AML-193 (cell line): ENCODE measurements around the gene PRKRIP1.
"Not testable (repeated sequence)": the region's sequence is repeated elsewhere in the genome, so short reads cannot be mapped to it uniquely, and the experiment has no call there.

ENCODE experiments used
- DNase-seq, 2 experiments: peaks; one replicate each; lab custom pipeline; 2025; lab: John Stamatoyannopoulos, UW

The PRKRIP1 gene

DNA sequence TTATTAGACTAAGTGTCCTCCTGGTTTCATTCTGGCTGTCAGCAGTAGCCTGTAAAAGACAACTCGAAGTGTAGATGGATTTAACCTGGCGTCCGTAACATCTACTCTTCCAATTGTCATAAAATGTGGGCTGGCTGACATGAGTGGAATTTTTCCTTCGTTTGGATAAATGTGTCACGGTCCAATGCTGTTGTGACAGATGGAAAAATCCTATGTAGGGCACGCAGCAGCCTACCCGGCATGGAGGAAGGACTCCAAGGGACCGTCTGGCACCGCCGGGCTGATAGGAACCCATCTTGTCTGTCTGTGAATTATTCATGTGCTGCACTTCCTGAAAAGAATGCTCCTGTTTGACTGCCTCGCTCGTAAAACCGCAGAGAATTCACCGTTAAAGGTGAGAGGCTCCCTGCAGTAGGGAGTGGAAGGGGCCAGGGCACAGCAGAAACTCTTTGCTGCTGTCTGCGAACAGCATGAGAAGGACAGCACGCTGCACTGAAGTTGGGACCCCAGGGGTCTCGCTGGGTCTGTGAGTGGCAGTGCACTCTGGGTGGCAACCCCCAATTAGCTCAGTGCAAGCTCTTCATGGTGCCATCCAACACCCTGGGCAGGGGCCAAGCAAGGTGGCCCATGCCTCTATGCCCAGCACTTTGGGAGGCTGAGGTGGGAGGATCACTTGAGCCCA lies 35.6 kb downstream of the PRKRIP1 start:
- DNase-seq, result no peak

DNA sequence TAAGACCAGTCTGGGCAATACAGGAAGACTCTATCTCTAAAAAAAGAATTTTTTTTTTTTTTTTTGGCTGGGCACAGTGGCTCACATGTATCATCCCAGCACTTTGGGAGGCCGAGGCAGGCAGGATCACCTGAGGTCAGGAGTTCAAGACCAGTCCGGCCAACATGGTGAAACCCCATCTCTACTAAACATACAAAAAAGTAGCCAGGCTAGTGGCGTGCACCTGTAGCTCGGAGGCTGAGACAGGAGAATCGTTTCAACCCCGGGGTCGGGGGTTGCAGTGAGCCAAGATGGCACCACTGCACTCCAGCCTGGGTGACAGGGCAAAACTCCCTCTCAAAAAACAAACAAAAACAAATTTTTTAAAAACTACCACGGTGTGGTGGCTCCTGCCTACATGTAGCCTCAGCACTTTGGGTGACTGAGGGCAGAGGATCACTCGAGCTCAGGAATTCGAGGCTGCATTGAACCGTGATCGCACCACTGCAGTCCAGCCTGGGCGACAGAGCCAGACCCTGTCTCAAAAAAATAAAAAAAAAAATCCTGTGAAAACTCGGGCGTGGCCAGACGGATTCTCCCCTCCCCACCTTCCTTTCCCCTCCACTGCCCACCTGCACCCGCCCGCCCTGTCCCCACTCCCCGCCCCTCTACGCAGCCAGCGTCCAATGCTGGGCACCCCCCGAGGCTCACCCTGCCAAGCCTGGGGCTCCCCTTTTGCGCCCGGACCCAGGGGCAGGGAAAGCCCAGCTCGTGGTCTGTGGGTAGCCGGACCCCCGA lies 36.5 kb downstream of the PRKRIP1 start:
- DNase-seq, result no peak

DNA sequence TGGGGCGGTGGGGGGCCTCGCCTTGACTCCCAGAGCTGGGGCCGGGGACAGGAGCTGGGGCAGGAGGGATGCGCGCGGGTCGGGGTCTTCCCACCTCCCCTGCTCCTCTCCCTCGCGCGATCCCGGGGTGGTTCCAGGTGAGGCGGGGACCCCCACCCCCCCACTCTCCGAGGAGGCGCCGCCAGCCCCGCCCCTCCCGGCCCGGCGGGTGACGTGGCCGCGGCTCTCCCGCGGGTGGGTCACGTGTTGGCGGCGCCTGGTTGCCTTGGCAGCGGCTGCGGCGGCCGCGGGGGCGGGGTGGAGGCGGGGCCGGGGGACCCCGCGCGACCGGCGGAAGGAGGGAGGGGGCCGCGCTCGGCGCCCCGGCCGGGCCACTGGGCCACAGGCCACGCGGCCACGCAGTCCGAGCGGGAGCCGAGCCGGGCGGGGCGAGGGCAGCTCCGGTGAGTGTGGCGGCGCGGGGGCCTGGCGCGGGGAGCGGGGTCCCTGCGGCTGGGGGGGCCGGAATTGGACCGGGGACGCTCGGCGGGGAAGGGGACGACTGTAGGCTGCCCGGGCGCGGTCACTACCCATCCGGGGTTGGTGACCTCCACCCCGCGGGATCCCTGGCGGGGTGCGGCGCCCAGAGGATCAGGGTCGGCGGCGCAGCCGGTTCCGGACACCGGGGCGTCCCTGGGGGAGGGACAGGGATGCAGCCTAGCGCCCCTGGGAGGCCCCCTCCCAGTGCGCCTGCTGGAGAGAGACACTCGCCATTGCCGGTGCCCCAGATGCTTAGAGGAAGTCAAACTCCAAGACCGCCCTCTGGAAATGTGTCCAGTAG lies 37.3 kb downstream of the PRKRIP1 start, which contains the start of gene ORAI2:
TSS of gene ORAI2 (plus strand) at position 357 of the 820 bp plus-strand sequence. CDS start 5,382 bp downstream, outside the sequence.
- peak; percentile 8 to 31 for DNase-seq

DNA sequence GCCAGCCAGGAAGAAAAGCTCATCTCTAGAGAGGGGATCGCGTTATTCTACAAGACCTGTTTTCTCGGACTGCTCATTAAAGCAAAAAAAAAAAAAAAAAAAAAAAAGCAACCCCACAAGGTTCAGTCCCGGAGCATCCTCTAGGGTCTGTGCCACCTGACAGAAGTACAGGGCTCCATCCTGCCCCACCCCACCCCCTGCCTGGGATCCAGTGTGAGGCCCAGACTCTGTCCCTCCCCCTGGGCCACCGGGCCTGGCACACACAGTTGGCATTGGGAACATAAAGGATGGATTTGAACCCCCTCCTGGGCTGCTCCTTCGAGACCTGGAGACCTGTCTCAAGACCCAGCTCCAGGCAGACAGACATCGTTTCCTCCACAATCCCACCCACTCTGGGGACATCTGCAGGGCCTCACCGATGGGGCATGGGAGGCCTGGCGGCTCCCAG lies 37.9 kb downstream of the PRKRIP1 start:
- no peak for DNase-seq

DNA sequence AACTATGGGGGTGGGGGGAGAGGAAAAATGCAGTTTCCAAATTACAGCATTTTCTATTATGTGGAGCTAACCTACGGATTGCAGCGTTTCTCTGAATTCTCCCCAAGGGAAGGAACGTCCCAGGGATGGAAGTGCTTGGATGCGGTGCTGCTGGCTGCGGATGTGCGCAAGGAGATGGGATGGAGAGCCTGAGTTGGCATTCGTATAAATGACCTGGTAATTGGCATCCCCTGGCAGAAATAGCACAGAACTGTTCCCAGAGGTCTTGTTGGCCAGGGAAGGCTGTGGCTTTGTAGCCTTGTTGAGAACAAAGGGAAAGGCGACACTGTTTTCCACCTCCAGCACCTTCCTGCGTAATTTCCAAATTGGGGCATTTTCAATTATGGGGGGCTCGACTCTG lies 40.0 kb downstream of the PRKRIP1 start:
- no peak for DNase-seq

DNA sequence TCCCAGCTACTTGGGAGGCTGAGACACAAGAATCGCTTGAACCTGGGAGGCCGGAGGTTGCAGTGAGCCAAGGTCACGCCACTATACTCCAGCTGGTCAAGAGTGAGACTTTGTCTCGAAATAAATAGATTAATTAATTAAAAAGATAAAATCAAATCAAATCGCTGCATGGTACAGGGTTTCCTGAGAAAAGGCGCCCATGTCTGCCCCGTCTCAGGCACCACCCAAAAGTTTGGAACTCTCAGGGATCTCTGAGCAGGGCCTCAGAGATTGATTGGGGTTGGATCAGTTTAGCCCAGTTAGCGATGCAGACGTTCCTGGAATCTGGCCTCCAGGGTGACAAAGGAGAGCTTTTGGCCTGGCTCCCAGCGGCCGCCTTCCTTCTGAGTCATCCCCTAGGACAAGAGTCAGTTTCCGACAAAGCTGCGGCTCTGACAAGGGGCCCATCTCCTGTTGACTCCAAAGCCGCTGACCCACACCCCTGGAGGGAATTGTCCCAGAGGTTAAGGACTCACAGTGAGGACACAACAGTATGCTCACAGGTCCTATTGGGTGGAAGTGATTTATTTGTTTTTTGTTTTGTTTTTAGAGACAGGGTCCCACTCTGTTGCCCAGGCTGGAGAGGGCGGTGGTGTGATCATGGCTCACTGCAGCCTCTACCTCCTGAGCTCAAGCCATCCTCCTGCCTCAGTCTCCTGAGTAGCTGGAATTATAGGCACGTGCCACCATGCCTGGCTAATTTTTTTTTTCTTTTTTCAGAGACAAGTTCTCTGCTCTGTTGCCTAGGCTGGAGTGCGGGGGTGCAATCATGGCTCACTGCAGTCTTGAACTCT lies 44.0 kb downstream of the PRKRIP1 start:
- DNase-seq, result no peak

DNA sequence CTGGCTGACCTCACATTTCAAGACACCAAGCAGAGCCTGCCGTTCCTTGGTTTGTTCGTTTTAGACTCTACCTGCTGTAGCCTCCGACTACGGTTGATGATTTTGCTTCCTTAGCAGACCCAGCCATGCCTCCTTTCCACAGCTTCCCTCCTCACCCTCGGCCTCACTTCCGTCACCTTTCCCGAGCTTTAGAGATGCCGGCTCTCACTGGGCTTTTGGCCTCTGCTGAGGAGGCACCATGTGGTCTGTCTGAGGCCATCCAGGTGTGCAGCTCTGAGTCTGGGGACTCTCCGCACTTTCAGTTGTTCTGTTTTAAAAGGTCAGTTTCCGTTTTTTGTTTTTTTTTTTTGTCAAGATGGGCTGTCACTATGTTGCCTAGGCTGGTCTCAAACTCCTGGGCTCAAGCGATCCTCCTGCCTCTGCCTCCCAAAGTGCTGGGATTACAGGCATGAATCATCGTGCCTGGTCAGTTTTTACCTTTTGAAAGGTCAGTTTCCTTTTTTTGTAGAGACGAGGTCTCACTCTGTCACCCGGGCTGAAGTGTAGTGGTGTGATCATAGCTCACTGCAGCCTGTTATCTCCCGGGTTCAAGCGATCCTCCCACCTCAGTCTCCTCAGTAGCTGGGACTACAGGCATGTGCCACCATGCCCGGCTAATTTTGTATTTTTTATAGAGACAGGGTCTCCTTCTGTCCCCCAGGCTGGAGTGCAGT lies 49.0 kb downstream of the PRKRIP1 start:
- no peak for DNase-seq

DNA sequence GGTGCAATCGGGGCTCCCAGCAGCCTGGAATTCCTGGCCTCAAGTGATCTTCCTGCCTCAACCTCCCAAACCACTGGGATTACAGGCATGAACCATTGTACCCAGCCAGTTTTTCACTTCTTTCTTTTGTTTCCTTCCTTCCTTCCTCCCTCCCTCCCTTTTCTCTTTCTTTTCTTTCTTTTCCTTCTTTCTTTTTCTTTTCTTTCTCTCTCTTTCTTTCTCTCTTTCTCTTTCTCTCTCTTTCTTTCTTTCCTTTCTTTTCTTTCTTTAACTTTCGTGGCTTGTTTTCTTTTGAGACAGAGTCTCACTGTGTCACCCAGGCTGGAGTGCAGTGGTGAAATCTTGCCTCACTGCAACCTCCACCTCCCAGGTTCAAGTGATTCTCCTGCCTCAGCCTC lies 49.5 kb downstream of the PRKRIP1 start:
- DNase-seq, result no peak

DNA sequence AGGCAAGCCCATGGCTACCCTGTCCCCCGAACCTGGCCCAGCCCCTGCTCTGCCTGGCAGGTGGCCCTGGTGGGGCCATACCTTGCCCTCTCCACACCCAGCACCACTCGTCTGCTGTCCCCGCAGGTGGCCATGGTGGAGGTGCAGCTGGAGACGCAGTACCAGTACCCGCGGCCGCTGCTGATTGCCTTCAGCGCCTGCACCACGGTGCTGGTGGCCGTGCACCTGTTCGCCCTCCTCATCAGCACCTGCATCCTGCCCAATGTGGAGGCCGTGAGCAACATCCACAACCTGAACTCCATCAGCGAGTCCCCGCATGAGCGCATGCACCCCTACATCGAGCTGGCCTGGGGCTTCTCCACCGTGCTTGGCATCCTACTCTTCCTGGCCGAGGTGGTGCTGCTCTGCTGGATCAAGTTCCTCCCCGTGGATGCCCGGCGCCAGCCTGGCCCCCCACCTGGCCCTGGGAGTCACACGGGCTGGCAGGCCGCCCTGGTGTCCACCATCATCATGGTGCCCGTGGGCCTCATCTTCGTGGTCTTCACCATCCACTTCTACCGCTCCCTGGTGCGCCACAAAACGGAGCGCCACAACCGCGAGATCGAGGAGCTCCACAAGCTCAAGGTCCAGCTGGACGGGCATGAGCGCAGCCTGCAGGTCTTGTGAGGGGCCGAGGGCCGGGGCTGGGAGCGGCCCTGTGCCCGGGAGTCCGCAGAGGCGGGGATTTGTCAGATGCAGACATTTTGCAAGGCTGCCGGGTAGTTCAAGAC lies 50.4 kb downstream of the PRKRIP1 start:
- DNase-seq, result no peak

DNA sequence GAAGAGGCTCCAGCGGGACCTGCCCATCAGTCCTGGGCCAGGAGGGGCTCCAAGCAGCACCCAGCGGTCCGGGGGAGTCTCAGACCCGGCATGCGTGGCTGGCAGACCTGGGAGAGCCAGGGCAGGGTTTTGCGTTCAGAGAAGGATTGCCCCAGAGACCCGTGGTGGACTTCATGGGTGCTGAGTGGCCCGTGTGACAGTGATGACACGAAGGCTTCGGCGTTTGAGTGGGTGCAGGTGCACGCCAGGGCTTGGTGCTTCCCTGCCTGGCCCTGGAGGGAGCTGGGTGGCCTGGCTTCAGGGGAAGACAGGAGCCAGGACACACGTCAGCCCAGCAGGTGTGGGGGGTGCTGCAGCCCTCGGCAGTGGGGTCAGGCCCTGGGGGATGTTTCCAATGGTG lies 51.1 kb downstream of the PRKRIP1 start:
- DNase-seq, result no peak

DNA sequence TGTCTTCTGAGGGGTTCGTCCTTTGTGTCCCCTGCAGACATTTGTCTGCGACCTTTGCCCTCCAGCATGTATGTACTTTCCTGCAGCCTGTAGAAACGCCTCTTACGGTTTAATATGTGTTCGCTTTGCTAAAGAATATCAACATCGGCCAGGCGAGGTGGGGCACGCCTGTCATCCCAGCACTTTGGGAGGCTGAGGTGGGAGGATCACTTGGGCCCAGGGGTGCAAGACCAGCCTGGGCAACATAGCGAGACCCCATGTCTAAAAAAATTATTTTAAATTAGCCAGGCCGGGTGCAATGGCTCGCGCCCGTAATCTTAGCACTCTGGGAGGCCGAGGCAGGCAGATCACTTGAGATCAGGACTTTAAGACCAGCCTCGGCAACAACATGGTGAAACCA lies 53.0 kb downstream of the PRKRIP1 start:
- DNase-seq, result no peak

DNA sequence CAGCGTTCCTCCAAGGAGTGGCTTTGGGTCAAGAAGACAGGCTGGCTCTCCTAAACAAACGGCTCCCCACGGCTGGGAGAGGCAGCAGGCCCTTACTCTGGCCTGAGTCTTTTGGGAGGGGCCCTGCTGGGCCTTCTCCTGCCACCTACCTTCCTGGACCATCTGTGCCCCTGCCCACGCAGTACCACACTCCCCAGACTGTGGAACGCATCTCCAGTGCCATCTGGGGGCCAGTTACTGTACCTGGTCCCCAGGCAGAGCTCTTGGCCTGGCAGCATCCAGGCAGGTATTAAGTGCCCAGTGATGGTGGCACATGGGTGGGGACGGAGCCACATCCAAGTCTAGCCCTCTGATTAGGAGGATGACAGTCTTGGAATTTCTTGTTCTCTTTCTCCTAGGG lies 54.1 kb downstream of the PRKRIP1 start:
- DNase-seq, result no peak

DNA sequence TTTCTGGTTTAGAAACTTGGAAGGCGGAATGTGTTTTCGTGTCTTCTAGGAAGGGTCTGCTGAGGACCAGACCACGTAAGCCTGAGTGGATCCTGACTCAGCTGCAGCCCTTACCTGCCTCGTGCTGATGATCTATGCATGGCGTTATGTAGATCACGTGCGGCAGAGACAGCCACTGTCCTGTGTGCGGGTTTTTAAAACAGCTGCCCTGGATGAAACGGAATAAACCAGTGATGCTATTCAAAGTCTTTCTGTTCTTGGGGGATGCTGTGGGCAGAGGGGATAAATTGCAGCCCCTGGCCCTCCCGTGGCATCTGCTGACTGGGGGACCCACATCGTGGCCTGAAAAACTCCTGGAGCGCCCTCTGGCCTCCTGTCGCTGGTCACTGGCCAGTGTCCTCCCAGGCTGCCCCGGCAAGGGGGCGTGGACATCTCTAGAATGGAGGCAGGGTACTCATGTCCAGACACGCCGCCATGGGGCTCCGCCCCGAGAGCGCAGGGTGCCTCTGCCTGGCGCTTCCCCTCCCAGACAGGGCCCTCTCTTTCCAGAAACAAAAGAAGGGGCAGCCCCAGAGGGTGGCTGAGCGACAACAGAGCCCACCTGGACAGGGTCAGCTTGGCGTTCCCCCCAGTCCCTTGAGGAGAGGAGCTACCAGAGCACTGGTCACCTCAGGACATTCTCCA lies 55.4 kb downstream of the PRKRIP1 start:
- no peak for DNase-seq

DNA sequence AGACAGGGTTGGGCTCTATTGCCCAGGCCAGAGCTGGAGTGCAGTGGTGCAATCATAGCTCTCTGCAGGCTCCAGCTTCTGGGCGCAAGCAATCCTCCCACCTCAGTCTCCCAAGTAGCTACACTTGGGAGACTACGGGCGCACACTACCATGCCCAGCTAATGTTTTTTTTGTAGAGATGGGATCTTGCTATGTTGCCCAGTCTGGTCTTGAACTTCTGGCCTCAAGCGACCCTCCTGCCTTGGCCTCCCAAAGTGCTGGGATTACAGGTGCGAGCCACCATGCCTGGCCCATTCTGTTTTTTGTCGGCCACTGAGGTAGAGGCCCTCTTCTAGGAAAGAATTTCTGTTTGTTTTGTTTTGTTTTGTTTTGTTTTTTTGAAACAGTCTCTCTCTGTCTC lies 56.3 kb downstream of the PRKRIP1 start:
- DNase-seq, result no peak

DNA sequence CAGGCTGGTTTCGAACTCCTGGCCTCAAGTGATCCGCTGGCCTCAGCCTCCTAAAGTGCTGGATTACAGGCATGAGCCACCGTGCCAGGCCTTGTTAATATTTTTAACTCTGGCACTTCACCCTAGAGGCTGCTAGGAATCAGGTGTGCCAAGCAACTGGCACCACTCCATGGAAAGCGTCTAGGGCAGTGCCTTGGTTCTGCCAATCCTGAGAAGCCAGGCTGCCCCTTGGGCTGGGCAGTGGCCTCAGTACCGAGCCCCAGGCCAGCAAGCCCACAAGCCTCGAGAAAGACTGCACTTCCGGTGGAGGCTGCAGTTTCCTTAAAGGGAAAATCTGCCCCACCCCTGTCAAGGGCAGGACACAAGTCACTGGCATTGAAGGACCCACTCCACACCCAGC lies 57.2 kb downstream of the PRKRIP1 start:
- no peak for DNase-seq

DNA sequence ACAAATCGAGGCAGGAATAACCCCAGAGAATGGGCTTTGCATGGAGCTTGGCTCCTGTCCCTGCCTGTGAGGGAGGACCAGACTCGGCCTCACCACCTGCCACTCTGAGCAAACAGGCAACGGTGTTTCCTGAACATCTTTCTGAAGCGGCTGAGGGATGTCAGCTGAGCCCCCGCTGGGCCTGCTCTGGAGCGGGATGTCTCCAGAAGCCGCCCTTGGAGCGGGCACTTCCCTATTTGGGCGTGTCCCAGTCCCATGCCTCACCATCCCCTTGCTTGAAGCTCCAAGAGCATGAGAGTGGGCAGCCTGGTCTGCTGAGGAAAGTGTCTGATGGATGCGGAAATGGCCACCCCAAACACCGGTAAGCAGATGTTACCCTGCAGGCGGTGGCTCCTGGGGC lies 58.3 kb downstream of the PRKRIP1 start:
- DNase-seq, result no peak

DNA sequence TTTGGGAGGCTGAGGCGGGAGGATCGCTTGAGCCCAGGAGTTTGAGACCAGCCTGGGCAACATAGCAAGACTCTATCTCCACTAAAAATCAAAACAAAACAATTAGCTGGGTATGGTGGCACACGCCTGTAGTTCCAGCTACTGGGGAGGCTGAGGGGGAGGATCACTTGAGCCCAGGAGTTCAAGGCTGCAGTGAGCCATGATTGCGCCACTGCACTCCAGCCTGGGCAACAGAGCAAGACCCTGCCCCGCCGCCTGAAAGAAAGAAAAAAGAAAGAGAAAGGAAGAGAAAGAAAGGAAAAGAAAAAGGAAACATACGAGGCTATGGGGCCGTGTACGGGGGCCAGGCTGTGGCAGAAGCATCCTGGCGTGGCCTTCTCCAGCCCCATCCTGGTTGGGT lies 58.8 kb downstream of the PRKRIP1 start:
- not testable (repeated sequence) for DNase-seq

DNA sequence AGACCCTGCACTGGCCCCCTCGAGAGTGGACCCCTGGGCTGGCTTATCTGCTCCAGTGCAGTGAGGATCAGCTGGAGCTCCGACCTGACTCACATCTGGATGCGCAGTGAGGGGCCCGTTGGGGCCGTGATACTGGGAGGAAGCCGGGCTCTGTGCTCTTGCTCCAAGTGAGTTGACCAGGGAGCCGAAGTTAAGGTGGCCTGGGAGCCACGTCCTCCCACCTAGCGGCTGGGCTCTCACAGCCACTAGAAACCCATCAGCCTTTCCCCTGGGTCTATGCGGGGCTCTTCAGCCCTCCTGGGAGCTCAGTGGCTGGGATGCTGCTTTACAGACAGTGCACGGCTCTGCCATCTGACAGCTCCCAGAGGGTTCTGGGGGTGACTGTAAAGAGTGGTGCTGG lies 59.4 kb downstream of the PRKRIP1 start:
- DNase-seq, result no peak

DNA sequence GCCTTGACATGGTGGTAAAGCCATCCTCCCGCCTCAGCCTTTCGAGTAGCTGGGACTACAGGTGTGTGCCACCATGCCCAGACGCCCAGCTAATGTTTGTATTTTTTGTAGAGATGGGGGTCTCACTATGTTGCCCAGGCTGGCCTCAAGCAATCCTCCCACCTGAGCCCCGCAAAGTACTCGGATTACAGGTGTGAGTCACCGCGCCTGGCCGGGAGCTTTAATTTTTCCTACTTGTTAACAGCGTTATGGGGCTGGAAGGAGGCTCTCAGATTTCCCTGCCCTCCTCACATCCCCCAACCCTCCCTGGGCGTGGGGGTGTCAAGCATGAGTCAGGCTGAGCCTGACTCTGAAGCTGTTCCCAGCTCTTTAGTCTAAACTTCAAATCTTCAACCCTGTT lies 60.2 kb downstream of the PRKRIP1 start:
- no peak for DNase-seq
